Measurements from ENCODE around the gene JPH2.

The JPH2 gene

GRCh38 chr20:44087051-44087856 is 99.7 kb downstream of the JPH2 start:
- Histone ChIP-seq H3K36me3 (ENCODE audit: low read length) (no peaks in the 10 kb centered on the region), H3K9me2 (replicated peaks; ENCODE audit: insufficient read depth, low read length) (no peaks in the 10 kb centered on the region), H4K20me1 (ENCODE audit: low read depth, low read length) (no peaks in the 10 kb centered on the region), H3K9me3 (ENCODE audit: insufficient read depth, low read length) (no peaks in the 10 kb centered on the region), H2AFZ (ENCODE audit: low read depth, low read length, severe bottlenecking) (no peak overlapping the region), H3F3A (ENCODE audit: insufficient read depth) (no peaks in the 10 kb centered on the region), H3K9ac (ENCODE audit: low read length) (no peak overlapping the region), H3K27ac (ENCODE audit: low read depth, low read length) (no peak overlapping the region), H3K4me3 (ENCODE audit: insufficient read depth, low read length, poor library complexity, severe bottlenecking) (no peak overlapping the region), H3K27me3 (ENCODE audit: low read length) (no peaks in the 10 kb centered on the region), H3K79me2 (ENCODE audit: insufficient read depth, low read length) (no peaks in the 10 kb centered on the region), H3K4me2 (ENCODE audit: low read depth, low read length, poor library complexity, severe bottlenecking) (no peak overlapping the region)
- TF ChIP-seq EZH2phosphoT487 (conservative IDR thresholded peaks at IDR 0.05; ENCODE audit: low read length) (no peak), CTCF (IDR thresholded peaks at IDR 0.05; ENCODE audit: insufficient read depth, low read length, poor library complexity, severe bottlenecking) (no peak)

- H2AFZ ChIP-seq (ENCODE audit: low read depth, low read length, severe bottlenecking): no peak overlapping the region
- H3K4me3 ChIP-seq (ENCODE audit: insufficient read depth, low read length, poor library complexity, severe bottlenecking): no peak overlapping the region
- H3K36me3 ChIP-seq (ENCODE audit: low read length): no peaks in the 10 kb centered on the region
- no peak overlapping the region for H3K9ac ChIP-seq (ENCODE audit: low read length)
- H3K79me2 ChIP-seq (ENCODE audit: insufficient read depth, low read length): no peaks in the 10 kb centered on the region
- TF ChIP-seq EZH2phosphoT487 (conservative IDR thresholded peaks at IDR 0.05; ENCODE audit: low read length) (no peak), CTCF (IDR thresholded peaks at IDR 0.05; ENCODE audit: insufficient read depth, low read length, poor library complexity, severe bottlenecking) (no peak)
- H3K9me3 ChIP-seq (ENCODE audit: insufficient read depth, low read length): no peaks in the 10 kb centered on the region
- no peaks in the 10 kb centered on the region for H4K20me1 ChIP-seq (ENCODE audit: low read depth, low read length)
- no peaks in the 10 kb centered on the region for H3F3A ChIP-seq (ENCODE audit: insufficient read depth)
- H3K9me2 ChIP-seq (replicated peaks; ENCODE audit: insufficient read depth, low read length): no peaks in the 10 kb centered on the region
- H3K4me2 ChIP-seq (ENCODE audit: low read depth, low read length, poor library complexity, severe bottlenecking): no peak overlapping the region
- H3K27ac ChIP-seq (ENCODE audit: low read depth, low read length): no peak overlapping the region
- H3K27me3 ChIP-seq (ENCODE audit: low read length): no peaks in the 10 kb centered on the region
Measured at GRCh38 chr20:44085616-44086434, 101.2 kb downstream of the JPH2 start.

GRCh38 chr20:44084891-44085290 is 102.1 kb downstream of the JPH2 start:
- Histone ChIP-seq H4K20me1 (ENCODE audit: low read depth, low read length) (no peaks in the 10 kb centered on the region), H3K27me3 (ENCODE audit: low read length) (no peaks in the 10 kb centered on the region), H3K9me3 (ENCODE audit: insufficient read depth, low read length) (no peaks in the 10 kb centered on the region), H3K9me2 (replicated peaks; ENCODE audit: insufficient read depth, low read length) (no peaks in the 10 kb centered on the region), H3K79me2 (ENCODE audit: insufficient read depth, low read length) (no peaks in the 10 kb centered on the region), H3K4me3 (ENCODE audit: insufficient read depth, low read length, poor library complexity, severe bottlenecking) (no peak overlapping the region), H3K9ac (ENCODE audit: low read length) (no peak overlapping the region), H3F3A (ENCODE audit: insufficient read depth) (no peaks in the 10 kb centered on the region), H3K4me2 (ENCODE audit: low read depth, low read length, poor library complexity, severe bottlenecking) (no peak overlapping the region), H3K36me3 (ENCODE audit: low read length) (no peaks in the 10 kb centered on the region), H2AFZ (ENCODE audit: low read depth, low read length, severe bottlenecking) (no peak overlapping the region), H3K27ac (ENCODE audit: low read depth, low read length) (no peak overlapping the region)
- TF ChIP-seq CTCF (IDR thresholded peaks at IDR 0.05; ENCODE audit: insufficient read depth, low read length, poor library complexity, severe bottlenecking): no peak
- no peak for TF ChIP-seq EZH2phosphoT487 (conservative IDR thresholded peaks at IDR 0.05; ENCODE audit: low read length)

Measured in SU-DHL-6 (cell line).